ENCODE data around the gene NTRK1. TPM values are rescaled to one million over a fixed set of nuclear protein-coding genes. Genes with fewer than 3 reads are reported as not detected.

Gene NTRK1
- total RNA-seq, 4 donors from 2014 or later, result 0.23 TPM; not detected in 3

- no peak for DNase-seq (ENCODE audit: low spot score in 2 of 2)
- 57 to 74% methylated on average over 4 of the region's 4 CpGs for WGBS, 2 donors
- no peak overlapping the region for H3K4me3 ChIP-seq (ENCODE audit: low read depth, poor library complexity, severe bottlenecking)
- intact Hi-C loops (cut with DNase I; ENCODE audit: low total_unique reads), result no loop called here
- no peak for TF ChIP-seq POLR2A (IDR thresholded peaks at IDR 0.05)
- TF ChIP-seq, protein P1, sequence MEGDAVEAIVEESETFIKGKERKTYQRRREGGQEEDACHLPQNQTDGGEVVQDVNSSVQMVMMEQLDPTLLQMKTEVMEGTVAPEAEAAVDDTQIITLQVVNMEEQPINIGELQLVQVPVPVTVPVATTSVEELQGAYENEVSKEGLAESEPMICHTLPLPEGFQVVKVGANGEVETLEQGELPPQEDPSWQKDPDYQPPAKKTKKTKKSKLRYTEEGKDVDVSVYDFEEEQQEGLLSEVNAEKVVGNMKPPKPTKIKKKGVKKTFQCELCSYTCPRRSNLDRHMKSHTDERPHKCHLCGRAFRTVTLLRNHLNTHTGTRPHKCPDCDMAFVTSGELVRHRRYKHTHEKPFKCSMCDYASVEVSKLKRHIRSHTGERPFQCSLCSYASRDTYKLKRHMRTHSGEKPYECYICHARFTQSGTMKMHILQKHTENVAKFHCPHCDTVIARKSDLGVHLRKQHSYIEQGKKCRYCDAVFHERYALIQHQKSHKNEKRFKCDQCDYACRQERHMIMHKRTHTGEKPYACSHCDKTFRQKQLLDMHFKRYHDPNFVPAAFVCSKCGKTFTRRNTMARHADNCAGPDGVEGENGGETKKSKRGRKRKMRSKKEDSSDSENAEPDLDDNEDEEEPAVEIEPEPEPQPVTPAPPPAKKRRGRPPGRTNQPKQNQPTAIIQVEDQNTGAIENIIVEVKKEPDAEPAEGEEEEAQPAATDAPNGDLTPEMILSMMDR (IDR thresholded peaks at IDR 0.05), result no peak
Measured at GRCh38 chr1:156905651-156906050, 45.0 kb downstream of the NTRK1 start.

DNA sequence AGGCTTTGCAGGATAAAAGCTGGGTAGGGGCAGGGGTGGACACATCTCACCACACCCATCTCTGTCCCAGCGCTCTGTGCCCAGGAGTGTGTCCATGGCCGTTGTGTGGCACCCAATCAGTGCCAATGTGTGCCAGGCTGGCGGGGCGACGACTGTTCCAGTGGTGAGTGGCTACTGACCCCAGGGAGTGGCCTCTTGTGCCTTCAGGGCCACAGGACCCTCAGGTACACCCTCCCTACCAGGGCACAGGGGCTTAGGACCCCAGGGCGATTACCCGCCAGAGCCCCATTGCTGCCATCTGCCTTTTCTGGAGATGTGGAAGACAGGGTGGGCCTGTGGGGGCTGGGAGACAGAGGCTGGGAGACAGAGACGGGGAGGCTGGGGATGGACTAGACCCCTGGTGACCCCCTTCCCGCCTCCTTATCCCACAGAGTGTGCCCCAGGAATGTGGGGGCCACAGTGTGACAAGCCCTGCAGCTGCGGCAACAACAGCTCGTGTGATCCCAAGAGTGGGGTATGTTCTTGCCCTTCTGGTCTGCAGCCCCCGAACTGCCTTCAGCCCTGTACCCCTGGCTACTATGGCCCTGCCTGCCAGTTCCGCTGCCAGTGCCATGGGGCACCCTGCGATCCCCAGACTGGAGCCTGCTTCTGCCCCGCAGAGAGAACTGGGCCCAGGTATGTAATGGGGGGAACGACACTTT, 45.7 kb downstream of the NTRK1 start:
- intact Hi-C loops (cut with DNase I; ENCODE audit: low total_unique reads), result no loop called here
- no peak overlapping the region for H3K4me3 ChIP-seq (ENCODE audit: low read depth, poor library complexity, severe bottlenecking)
- no peak for TF ChIP-seq POLR2A (IDR thresholded peaks at IDR 0.05)
- TF ChIP-seq, protein P1 (IDR thresholded peaks at IDR 0.05), result no peak
- no peak for DNase-seq (ENCODE audit: low spot score in 2 of 2)
- 90 to 95% methylated on average over 11 to 15 of the region's 16 CpGs for WGBS, 2 donors

GRCh38 chr1:156908541-156908940, 47.9 kb downstream of the NTRK1 start:
- H3K4me3 ChIP-seq (ENCODE audit: low read depth, poor library complexity, severe bottlenecking), result no peak overlapping the region
- intact Hi-C loops (cut with DNase I; ENCODE audit: low total_unique reads), result no loop called here
- no peak for DNase-seq (ENCODE audit: low spot score in 2 of 2)
- WGBS, 2 donors, result 45 to 65% methylated on average over 17 to 20 of the region's 29 CpGs
- TF ChIP-seq, protein P1 (IDR thresholded peaks at IDR 0.05), result no peak
- TF ChIP-seq POLR2A (IDR thresholded peaks at IDR 0.05), result no peak

DNA sequence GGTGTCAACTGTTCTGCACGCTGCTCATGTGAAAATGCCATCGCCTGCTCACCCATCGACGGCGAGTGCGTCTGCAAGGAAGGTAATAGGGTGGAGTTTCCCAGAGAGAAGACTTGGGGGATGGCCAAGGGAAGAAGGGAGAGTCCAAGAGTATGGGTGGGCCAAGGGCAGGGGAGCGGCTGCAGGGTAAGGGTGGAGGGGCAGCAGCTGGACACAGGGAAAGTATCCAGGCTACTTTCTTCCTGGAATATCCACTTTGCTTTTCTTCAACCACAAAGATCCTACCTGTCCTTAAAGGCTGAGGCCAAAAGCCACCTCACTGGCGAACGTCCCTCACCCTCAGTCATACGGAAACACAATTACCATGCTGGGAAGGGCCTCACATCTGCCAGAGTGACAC, 48.3 kb downstream of the NTRK1 start:
- no peak overlapping the region for H3K4me3 ChIP-seq (ENCODE audit: low read depth, poor library complexity, severe bottlenecking)
- TF ChIP-seq POLR2A (IDR thresholded peaks at IDR 0.05), result no peak
- TF ChIP-seq, protein P1 (IDR thresholded peaks at IDR 0.05), result no peak
- DNase-seq (ENCODE audit: low spot score in 2 of 2), result no peak
- intact Hi-C loops (cut with DNase I; ENCODE audit: low total_unique reads), result no loop called here
- 55 to 56% methylated on average over 10 of the region's 10 CpGs for WGBS, 2 donors

DNA sequence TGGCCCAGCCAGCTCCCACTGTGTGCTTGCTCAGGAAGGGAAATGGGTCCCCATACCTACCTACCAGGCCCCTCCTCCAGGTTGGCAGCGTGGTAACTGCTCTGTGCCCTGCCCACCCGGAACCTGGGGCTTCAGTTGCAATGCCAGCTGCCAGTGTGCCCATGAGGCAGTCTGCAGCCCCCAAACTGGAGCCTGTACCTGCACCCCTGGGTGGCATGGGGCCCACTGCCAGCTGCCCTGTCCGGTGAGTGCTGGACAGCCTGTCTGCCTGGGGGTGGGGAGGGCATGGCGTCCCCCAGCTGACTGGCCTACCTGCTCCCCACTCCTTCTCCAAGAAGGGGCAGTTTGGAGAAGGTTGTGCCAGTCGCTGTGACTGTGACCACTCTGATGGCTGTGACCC, 49.0 kb downstream of the NTRK1 start:
- DNase-seq (ENCODE audit: low spot score in 2 of 2), result no peak
- TF ChIP-seq POLR2A (IDR thresholded peaks at IDR 0.05), result no peak
- TF ChIP-seq, protein P1 (IDR thresholded peaks at IDR 0.05), result no peak
- H3K4me3 ChIP-seq (ENCODE audit: low read depth, poor library complexity, severe bottlenecking), result no peak overlapping the region
- intact Hi-C loops (cut with DNase I; ENCODE audit: low total_unique reads), result no loop called here
- WGBS, 2 donors, result 90% methylated on average over 2 of the region's 5 CpGs

DNA sequence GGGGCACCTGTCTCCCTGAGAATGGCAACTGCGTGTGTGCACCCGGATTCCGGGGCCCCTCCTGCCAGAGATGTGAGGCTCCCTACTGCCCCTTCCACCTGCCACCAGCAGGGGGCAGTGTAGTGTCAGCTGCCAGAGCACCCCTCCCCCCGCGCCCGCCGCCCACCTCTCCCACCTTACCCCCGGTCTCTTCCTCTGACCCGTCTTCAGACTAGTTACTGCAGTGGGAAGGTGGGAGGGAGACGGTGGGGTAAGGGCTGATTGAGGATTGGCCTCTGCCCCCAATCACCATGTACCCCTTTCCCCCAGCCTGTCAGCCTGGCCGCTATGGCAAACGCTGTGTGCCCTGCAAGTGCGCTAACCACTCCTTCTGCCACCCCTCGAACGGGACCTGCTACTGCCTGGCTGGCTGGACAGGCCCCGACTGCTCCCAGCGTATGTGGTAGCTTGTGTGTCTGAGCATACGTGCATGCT, 49.7 kb downstream of the NTRK1 start:
- DNase-seq (ENCODE audit: low spot score in 2 of 2), result no peak
- no peak for TF ChIP-seq POLR2A (IDR thresholded peaks at IDR 0.05)
- TF ChIP-seq, protein P1 (IDR thresholded peaks at IDR 0.05), result no peak
- WGBS, 2 donors, result 56 to 60% methylated on average over 18 of the region's 18 CpGs
- intact Hi-C loops (cut with DNase I; ENCODE audit: low total_unique reads), result no loop called here
- H3K4me3 ChIP-seq (ENCODE audit: low read depth, poor library complexity, severe bottlenecking), result no peak overlapping the region

Measured in lower leg skin (tissue), 4 donors.